NCI-H524 (cell line): ENCODE data around the gene RNF114.
"Not testable (repeated sequence)": the region's sequence is repeated elsewhere in the genome, so short reads cannot be mapped to it uniquely, and the experiment has no call there.

Experiments used
- DNase-seq, 2 experiments: peaks; one replicate each; lab custom pipeline; 2025; lab: John Stamatoyannopoulos, UW

RNF114 gene

GRCh38 chr20:49987015-49987867 lies 51.0 kb downstream of the RNF114 start:
- DNase-seq: peak; percentile 37 to 74

- DNase-seq: no peak
These were observed 51.9 kb downstream of the RNF114 start for GRCh38 chr20:49987868-49988690.

GRCh38 chr20:49989234-49990065 lies 53.3 kb downstream of the RNF114 start:
- no peak for DNase-seq

GRCh38 chr20:49990271-49990720 lies 54.1 kb downstream of the RNF114 start:
- no peak for DNase-seq

- DNase-seq: no peak
These were observed 57.1 kb downstream of the RNF114 start for GRCh38 chr20:49993301-49993751.

DNA sequence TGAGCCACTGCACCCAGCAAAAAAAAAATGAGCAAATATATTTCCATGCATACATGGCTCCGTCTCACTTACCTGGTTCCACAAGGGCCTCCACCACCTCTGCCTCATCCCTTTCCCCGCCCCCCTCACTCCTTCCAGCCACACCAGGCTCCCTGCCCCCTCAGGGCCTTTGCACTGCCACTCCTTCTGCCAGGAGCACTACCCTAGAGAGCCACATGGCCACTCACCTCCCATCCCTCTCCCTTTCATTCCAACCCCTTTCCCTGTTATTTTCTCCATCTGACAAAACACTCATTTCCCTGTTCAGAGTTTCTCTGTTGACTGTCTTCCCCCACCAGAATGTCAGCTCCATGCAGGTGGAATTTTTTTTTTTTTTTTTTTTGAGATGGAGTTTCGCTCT lies 59.4 kb downstream of the RNF114 start:
- no peak for DNase-seq

GRCh38 chr20:49998478-49999188 lies 62.4 kb downstream of the RNF114 start:
- not testable (repeated sequence) for DNase-seq

DNA sequence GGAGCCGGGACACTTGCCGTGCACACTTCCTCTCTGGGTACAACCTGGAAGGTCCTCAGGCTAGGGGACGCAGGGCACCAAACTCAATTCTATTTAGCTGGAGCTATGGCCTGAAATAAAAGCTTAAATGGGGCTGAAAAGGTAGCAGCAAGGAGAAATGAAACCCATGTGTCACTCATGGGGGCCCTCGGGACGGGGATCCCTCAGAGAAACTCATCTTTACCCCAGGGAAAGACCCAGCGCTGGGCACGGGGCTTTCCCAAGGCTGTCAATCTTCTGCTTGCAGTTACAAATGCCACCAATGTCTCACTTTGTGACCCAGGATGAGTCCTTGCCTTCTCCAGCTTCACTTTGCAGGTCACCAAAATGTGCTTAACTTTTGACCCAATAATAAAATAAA lies 63.1 kb downstream of the RNF114 start:
- no peak for DNase-seq

GRCh38 chr20:50000548-50001222 lies 64.5 kb downstream of the RNF114 start:
- DNase-seq: not testable (repeated sequence)

DNA sequence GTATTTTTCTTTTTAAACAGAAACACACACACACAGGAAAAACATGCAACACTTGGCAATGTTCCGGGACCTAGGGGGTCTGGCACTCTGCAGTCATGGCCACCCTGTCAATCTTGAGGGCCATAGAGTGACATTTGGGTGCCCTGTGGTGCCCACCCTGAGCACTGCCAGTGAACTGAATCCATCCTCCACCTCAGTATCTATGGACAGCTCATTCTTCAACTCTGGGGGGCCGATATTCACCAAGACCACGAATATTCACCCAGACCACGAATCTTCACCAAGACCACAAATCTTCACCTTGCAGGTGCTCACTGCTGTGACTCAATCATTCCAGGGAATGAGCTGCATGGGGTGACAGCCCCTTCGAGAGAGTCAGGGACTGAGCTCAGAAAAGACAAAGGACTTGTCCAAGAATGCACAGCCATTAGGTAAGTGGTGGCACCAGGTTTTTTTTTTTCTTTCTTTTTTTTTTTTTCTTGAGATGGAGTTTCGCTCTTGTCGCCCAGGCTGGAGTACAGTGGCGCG lies 65.7 kb downstream of the RNF114 start:
- DNase-seq: no peak

GRCh38 chr20:50003253-50003656 lies 67.1 kb downstream of the RNF114 start:
- no peak for DNase-seq
